GM12878 (cell line): ENCODE results near the gene ZACN. TPM values are rescaled to one million over a fixed set of nuclear protein-coding genes. Genes with fewer than 3 reads are reported as not detected.

Experiments used
- ATAC-seq: fragments of 200-7000 bp; cut with Tn5 transposase; 3 replicates; pipeline ENCODE4 v1.9.1; 2020; ENCODE audit warnings: mild to moderate bottlenecking, moderate library complexity
- Bru-seq: library from RNA; stranded (reverse); fragments of 400-500 nt; gene quantifications from one replicate; lab custom pipeline; 2021; lab: Mats Ljungman, UMichigan
- BruChase-seq, 2 experiments: library from RNA; stranded (reverse); fragments of 400-500 nt; gene quantifications; one replicate each; lab custom pipeline; 2021; lab: Mats Ljungman, UMichigan
- BruUV-seq: library from RNA; stranded (reverse); fragments of 400-500 nt; replicated peaks from 2 replicates; lab custom pipeline; 2021; lab: Mats Ljungman, UMichigan
- CTCF ChIA-PET: fragments of 300-600 bp; sonication (Branson Sonifier 250); formaldehyde crosslinking; extraction: SDS; loops from one replicate; lab custom pipeline; 2021; ENCODE audit warnings: inconsistent platforms; lab: Yijun Ruan, JAX
- POLR2A ChIA-PET: fragments of 350-600 bp; formaldehyde crosslinking; extraction: SDS; loops from one replicate; lab custom pipeline; 2021; ENCODE audit warnings: inconsistent platforms; lab: Charles Lee
- RAD21 ChIA-PET: fragments of 300-600 bp; sonication (Branson Sonifier 250); formaldehyde crosslinking; loops from one replicate; lab custom pipeline; 2023; ENCODE audit warnings: antibody characterized with exemption; ENCODE audit not compliant: unreplicated experiment; lab: Charles Lee
- SMC1A ChIA-PET: fragments of 300-600 bp; sonication (Branson Sonifier 250); formaldehyde crosslinking; loops from one replicate; lab custom pipeline; 2023; ENCODE audit not compliant: unreplicated experiment, uncharacterized antibody; lab: Charles Lee
- DNase-seq: peaks from one replicate; pipeline ENCODE4 v3.0.0-alpha.2; 2011; ENCODE audit warnings: low read depth, low spot score
- FAIRE-seq: peaks from 3 replicates; lab custom pipeline; 2011; peaks lifted over from hg19 to GRCh38; lab: Jason Lieb, UNC
- H2AFZ ChIP-seq: 2 replicates; pipeline ENCODE4 v1.6.0; 2011; ENCODE audit warnings: low read depth, low read length, control low read depth; ENCODE audit not compliant: control insufficient read depth
- H3K27ac ChIP-seq: 2 replicates; pipeline ENCODE4 v1.5.1; 2011; ENCODE audit warnings: control low read depth; ENCODE audit not compliant: control insufficient read depth, insufficient read depth
- H3K27me3 ChIP-seq, 2 experiments: replicated peaks in 1 of 2; 2 replicates each; pipeline versions ENCODE4 v1.6.0 to v1.6.1; 2011; ENCODE audit warnings: low read length in 1 of 2; ENCODE audit not compliant: control insufficient read depth in 2 of 2, insufficient read depth in 2 of 2
- H3K36me3 ChIP-seq, 2 experiments: 2 replicates each; pipeline ENCODE4 v1.5.1; 2011; ENCODE audit warnings: low read length in 1 of 2; ENCODE audit not compliant: control insufficient read depth in 2 of 2, insufficient read depth in 2 of 2
- H3K4me1 ChIP-seq: 2 replicates; pipeline ENCODE4 v1.6.1; 2011; ENCODE audit warnings: mild to moderate bottlenecking, low read length, moderate library complexity, mixed read lengths; ENCODE audit not compliant: control insufficient read depth, insufficient read depth
- H3K4me2 ChIP-seq: 2 replicates; pipeline ENCODE4 v1.6.0; 2011; ENCODE audit warnings: control low read depth; ENCODE audit not compliant: control insufficient read depth, insufficient read depth
- H3K4me3 ChIP-seq: fragments of 200-600 bp; sonication (generic); 2 replicates; pipeline ENCODE4 v1.5.1; 2016
- H3K79me2 ChIP-seq: 2 replicates; pipeline ENCODE4 v1.6.0; 2011; ENCODE audit warnings: low read length; ENCODE audit not compliant: control insufficient read depth, insufficient read depth
- H3K9ac ChIP-seq: 2 replicates; pipeline ENCODE4 v1.8.0; 2011; ENCODE audit warnings: low read length, control low read depth, mixed read lengths; ENCODE audit not compliant: control insufficient read depth, insufficient read depth
- H3K9me3 ChIP-seq: replicated peaks from 3 replicates; pipeline ENCODE4 v1.5.1; 2011; ENCODE audit warnings: mild to moderate bottlenecking, low read length; ENCODE audit not compliant: control insufficient read depth, insufficient read depth
- H4K20me1 ChIP-seq: 2 replicates; pipeline ENCODE4 v1.6.0; 2011; ENCODE audit not compliant: control insufficient read depth, insufficient read depth
- FOXK2 ChIP-seq: fragments of 450-650 bp; IDR thresholded peaks from 2 replicates; pipeline ENCODE4 v1.6.1; 2017; ENCODE audit warnings: mild to moderate bottlenecking, moderate library complexity
- JUNB ChIP-seq: IDR thresholded peaks from 2 replicates; pipeline ENCODE4 v1.6.1; 2016; ENCODE audit warnings: antibody characterized with exemption, mild to moderate bottlenecking
- MLLT1 ChIP-seq: fragments of 450-650 bp; IDR thresholded peaks from 2 replicates; pipeline ENCODE4 v1.6.1; 2016; ENCODE audit warnings: mild to moderate bottlenecking
- POLR2A ChIP-seq: IDR thresholded peaks from 2 replicates; pipeline ENCODE4 v1.6.1; 2011; ENCODE audit warnings: low read depth, mild to moderate bottlenecking, low read length
- TCF3 ChIP-seq: IDR thresholded peaks from 2 replicates; pipeline ENCODE4 v1.6.1; 2012; ENCODE audit warnings: low read depth, mild to moderate bottlenecking, low read length, borderline replicate concordance; ENCODE audit not compliant: insufficient read depth
- ZNF217 ChIP-seq: fragments of 450-650 bp; IDR thresholded peaks from 2 replicates; pipeline ENCODE4 v1.6.1; 2017; ENCODE audit warnings: antibody characterized with exemption, mild to moderate bottlenecking
- ZNF687 ChIP-seq: fragments of 450-650 bp; IDR thresholded peaks from 2 replicates; pipeline ENCODE4 v1.6.1; 2017; ENCODE audit warnings: mild to moderate bottlenecking, moderate library complexity
- WGBS: methylation state at CpG from one replicate; pipeline ENCODE4 v1.1.6; 2016; ENCODE audit warnings: low lambda C conversion rate; ENCODE audit not compliant: insufficient replicate concordance, insufficient coverage; ENCODE audit errors: missing lambda C conversion rate; 5-methylcytosine and 5-hydroxymethylcytosine counted together
- in situ Hi-C: fragments of 300-500 bp; cut with MboI; formaldehyde crosslinking; loops from 9 replicates; pipeline ENCODE4 v1.14.3; 2018; ENCODE audit warnings: mixed read lengths
- intact Hi-C: fragments of 100-400 bp; cut with micrococcal nuclease; formaldehyde crosslinking; loops from one replicate; pipeline ENCODE4 v1.14.2; 2022; ENCODE audit not compliant: unreplicated experiment
- long read RNA-seq, 2 experiments: library from polyadenylated mRNA; unstranded; transcript quantifications; one replicate each; pipeline ENCODE4 v2.0.0, GENCODE V29; 2019 to 2020
- polyA minus RNA-seq, 3 experiments: library from RNA; depleted of rRNA, polyadenylated mRNA; stranded (reverse); fragments of >200 nt; gene quantifications; 2 replicates each; pipeline ENCODE4 v1.2.3, GENCODE V29; 2011
- polyA plus RNA-seq, 11 experiments: library from polyadenylated mRNA; depleted of rRNA in 4 of 11; unstranded in 6 of 11; stranded (reverse) in 5 of 11; fragments of >200 nt; fragmentation: Nextera tagmentation in 4 of 11; fragmentation: Illumina TruSeq in 1 of 11; extraction: Ambion mirVana in 4 of 11; extraction: Trizol in 1 of 11; gene quantifications; 1 replicate in 1 of 11; 2 replicates in 10 of 11; pipeline versions ENCODE4 v1.2.1 to v1.2.3, GENCODE V29; 2011 to 2016; ENCODE audit warnings: inconsistent platforms in 2 of 11, missing spikeins in 2 of 11, low read depth in 1 of 11
- total RNA-seq, 4 experiments: library from RNA; depleted of rRNA in 3 of 4; stranded (reverse); fragments of >200 nt in 3 of 4; fragmentation: Illumina TruSeq in 1 of 4; extraction: Trizol in 1 of 4; gene quantifications; 2 replicates each; pipeline versions ENCODE4 v1.2.1 to v1.2.3, GENCODE V29; 2013 to 2021

The ZACN gene
- not detected in 2 replicates for total RNA-seq (2013; cell fraction: nucleolus; rRNA removed)
- 0.06 and 0.11 TPM in 2 replicates for total RNA-seq (2014; rRNA removed)
- 0.22 TPM in 1 of 2 replicates, not detected in the other for total RNA-seq (2014; rRNA removed; fragmentation: Illumina TruSeq; extraction: Trizol)
- 0.49 and 0.53 TPM in 2 replicates for total RNA-seq (2021)
- 4.0 TPM for polyA plus RNA-seq (2011; ENCODE audit: low read depth)
- 0.14 and 0.23 TPM in 2 replicates for polyA plus RNA-seq (2011; rRNA removed)
- 0.19 and 0.50 TPM in 2 replicates for polyA plus RNA-seq (2011; cell fraction: cytosol; rRNA removed)
- 3.3 and 4.1 TPM in 2 replicates for polyA plus RNA-seq (2011; cell fraction: nucleus; rRNA removed)
- 7.8 and 9.3 TPM in 2 replicates for polyA plus RNA-seq (2012)
- not detected in 2 replicates for polyA plus RNA-seq (2014; fragmentation: Illumina TruSeq; extraction: Trizol)
- under 1 TPM in 1 of 2 experiments, not detected in 1; 0.99 TPM for polyA plus RNA-seq (2014; fragmentation: Nextera tagmentation; extraction: Ambion mirVana)
- polyA plus RNA-seq (2014; rRNA removed) = 0.25 and 0.46 TPM in 2 replicates
- polyA plus RNA-seq (2016; fragmentation: Nextera tagmentation; extraction: Ambion mirVana) = 10 to 100 TPM in 1 of 2 experiments, 1 to 10 TPM in 1; 8.7 to 11.3 TPM
- polyA minus RNA-seq (2011; rRNA and poly(A)+ RNA removed) = 0.67 TPM in 1 of 2 replicates, not detected in the other
- polyA minus RNA-seq (2011; cell fraction: cytosol; rRNA and poly(A)+ RNA removed) = not detected in 2 replicates
- 0.24 TPM in 1 of 2 replicates, not detected in the other for polyA minus RNA-seq (2011; cell fraction: nucleus; rRNA and poly(A)+ RNA removed)
- not detected for Bru-seq, nascent RNA
- BruChase-seq, experiment 1, labeled RNA remaining after a 6-hour chase = not detected
- percentile 17 among the genes with signal in this experiment for BruChase-seq, experiment 2, labeled RNA remaining after a 2-hour chase
- long read RNA-seq, experiment 1, partial matches to known transcripts = 0 of 2 reads
- long read RNA-seq, experiment 1, other reads (novel, unspliced or antisense) = 2 of 2 reads
- long read RNA-seq, experiment 2 = 0 reads

- H2AFZ ChIP-seq = no peak within 1 kb of the TSS
- no peak within 1 kb of the TSS for H3K4me2 ChIP-seq
- no peak within 1 kb of the TSS for H3K4me3 ChIP-seq
- peaks cover 0 to 1% of the 10 kb centered on the region in 2 experiments; a peak in 1 of 4 replicates for H3K36me3 ChIP-seq
- no peaks in the 10 kb centered on the region for H4K20me1 ChIP-seq
- ChIA-PET SMC1A (no interaction called here), CTCF (interaction anchor here (1.1 kb wide), 1 partner anchor 65 kb away, joined by 3 read pairs; no protein-coding TSS in a partner anchor), POLR2A (interaction anchor here (0.8 kb wide), 1 partner anchor 232 kb away, joined by 3 read pairs; no protein-coding TSS in a partner anchor), RAD21 (no interaction called here)
- peaks cover 7 to 26% of the 10 kb centered on the region in 2 experiments; a peak in 3 of 4 replicates for H3K27me3 ChIP-seq
- no peak for ATAC-seq
- H3K9ac ChIP-seq = no peak within 1 kb of the TSS
- WGBS = 46% methylated on average over 17 of the region's 17 CpGs
- intact Hi-C loops (no loop called here), in situ Hi-C loops (no loop called here)
- no TSS peak for BruUV-seq
- H3K27ac ChIP-seq = no peak within 1 kb of the TSS
- no peaks in the 10 kb centered on the region for H3K79me2 ChIP-seq
- no peaks in the 10 kb centered on the region for H3K4me1 ChIP-seq
- DNase-seq = no peak
- no peaks in the 10 kb centered on the region for H3K9me3 ChIP-seq
- no peak for TF ChIP-seq JUNB
- TF ChIP-seq FOXK2 = no peak
- TF ChIP-seq ZNF217 = no peak
- TF ChIP-seq POLR2A = 0 out of 2 replicates have a peak, but pooled peaks have one; percentile 2
- no peak for TF ChIP-seq MLLT1
- TF ChIP-seq ZNF687 = no peak
- TF ChIP-seq TCF3 = 0 out of 2 replicates have a peak, but pooled peaks have one; percentile 2
- FAIRE-seq = no peak
These were observed at the start of gene ZACN for GRCh38 chr17:76078860-76079534. Gene ZACN (plus strand): TSS chr17:76079182. CDS start chr17:76079265, 83 bp downstream.
